Measurements from ENCODE around the gene ADD3. TPM values are rescaled to one million over a fixed set of nuclear protein-coding genes. Genes with fewer than 3 reads are reported as not detected.
"Not testable (repeated sequence)": the region's sequence is repeated elsewhere in the genome, so short reads cannot be mapped to it uniquely, and the experiment has no call there.

The ADD3 gene
- total and polyA plus RNA-seq, 2 donors (not counting 3 experiments of a cell fraction or from before 2014, with no cell fraction given): 14.9 to 55.2 TPM

GRCh38 chr10:110049889-110050591, 42.3 kb downstream of the ADD3 start:
- CTCF ChIA-PET; H3K79me2 ChIP-seq (ENCODE audit: control insufficient read depth, insufficient read depth, low read length); BruUV-seq (replicated peaks); dilution Hi-C loops (cut with MboI; ENCODE audit: extremely low pct_ligation_motif_present, low sequenced_read_pairs); H3K9ac ChIP-seq (replicated peaks; ENCODE audit: extremely low read depth, insufficient read depth, low read length); H4K20me1 ChIP-seq (replicated peaks; ENCODE audit: control insufficient read depth, extremely low read depth, insufficient read depth, low read length); FAIRE-seq; H3K4me1 ChIP-seq (ENCODE audit: control insufficient read depth, extremely low read depth, insufficient read depth, low read length); H3K4me2 ChIP-seq (ENCODE audit: insufficient read depth, low read length); H3K9me3 ChIP-seq (replicated peaks; ENCODE audit: control insufficient read depth, insufficient read depth, low read length); H3K27me3 ChIP-seq (ENCODE audit: control insufficient read depth in 2 of 2, insufficient read depth in 2 of 2, low read length in 2 of 2); H3K36me3 ChIP-seq (ENCODE audit: control insufficient read depth in 2 of 2, extremely low read depth in 1 of 2, insufficient read depth in 2 of 2, low read length in 2 of 2); H3K9me1 ChIP-seq (replicated peaks; ENCODE audit: control insufficient read depth, extremely low read depth, insufficient read depth, low read length); POLR2A ChIA-PET; intact Hi-C loops (cut with micrococcal nuclease); H2AFZ ChIP-seq (ENCODE audit: low read depth, low read length); H3K27ac ChIP-seq (ENCODE audit: insufficient read depth, low read depth, low read length); H3K4me3 ChIP-seq (replicated peaks in 1 of 3; ENCODE audit: insufficient read depth in 1 of 3, low read depth in 1 of 3, low read length in 3 of 3); DNase-seq (ENCODE audit: low read depth, low spot score): not testable (repeated sequence)

- no peak overlapping the region for H3K9ac ChIP-seq (replicated peaks; ENCODE audit: extremely low read depth, insufficient read depth, low read length)
- POLR2A ChIA-PET: no interaction called here
- H3K4me3 ChIP-seq (replicated peaks in 1 of 3; ENCODE audit: insufficient read depth in 1 of 3, low read depth in 1 of 3, low read length in 3 of 3): no peak overlapping the region
- no peaks in the 10 kb centered on the region for H3K79me2 ChIP-seq (ENCODE audit: control insufficient read depth, insufficient read depth, low read length)
- DNase-seq (ENCODE audit: low read depth, low spot score) (no peak), FAIRE-seq (no peak)
- TF ChIP-seq EZH2 (IDR thresholded peaks at IDR 0.05; ENCODE audit: borderline replicate concordance, low read depth, low read length, severe bottlenecking): no peak
- no peak for TF ChIP-seq JUN (IDR thresholded peaks at IDR 0.05; ENCODE audit: borderline replicate concordance, insufficient read depth, insufficient read length, low read depth)
- TF ChIP-seq POLR2A (IDR thresholded peaks at IDR 0.05; ENCODE audit: low read depth, low read length): no peak
- no peak for TF ChIP-seq POLR2AphosphoS5 (IDR thresholded peaks at IDR 0.05; ENCODE audit: insufficient read depth, low read depth, low read length)
- TF ChIP-seq FOS (IDR thresholded peaks at IDR 0.05; ENCODE audit: borderline replicate concordance, insufficient read depth, low read length): no peak
- TF ChIP-seq MYC (IDR thresholded peaks at IDR 0.05; ENCODE audit: low read depth, low read length): no peak
- no peak for TF ChIP-seq MAX (IDR thresholded peaks at IDR 0.05; ENCODE audit: insufficient read depth, insufficient read length)
- TF ChIP-seq CTCF (IDR thresholded peaks at IDR 0.05; ENCODE audit: extremely low read depth in 1 of 2, insufficient read depth in 1 of 2, low read depth in 1 of 2, low read length in 2 of 2): no peak
- no peak for TF ChIP-seq GATA2 (IDR thresholded peaks at IDR 0.05; ENCODE audit: insufficient read depth, insufficient read length, low read depth, low read length)
- CTCF ChIA-PET: interaction anchor here (0.6 kb wide), 1 partner anchor 17 kb away, joined by 3 read pairs; no protein-coding TSS in a partner anchor
- H3K4me2 ChIP-seq (ENCODE audit: insufficient read depth, low read length): no peak overlapping the region
- H3K27me3 ChIP-seq (ENCODE audit: control insufficient read depth in 2 of 2, insufficient read depth in 2 of 2, low read length in 2 of 2): no peaks in the 10 kb centered on the region
- H3K4me1 ChIP-seq (ENCODE audit: control insufficient read depth, extremely low read depth, insufficient read depth, low read length): no peaks in the 10 kb centered on the region
- H3K27ac ChIP-seq (ENCODE audit: insufficient read depth, low read depth, low read length): no peak overlapping the region
- H3K9me3 ChIP-seq (replicated peaks; ENCODE audit: control insufficient read depth, insufficient read depth, low read length): no peaks in the 10 kb centered on the region
- no TSS peak for BruUV-seq (replicated peaks)
- intact Hi-C loops (cut with micrococcal nuclease): no loop called here
- no peaks in the 10 kb centered on the region for H3K36me3 ChIP-seq (ENCODE audit: control insufficient read depth in 2 of 2, extremely low read depth in 1 of 2, insufficient read depth in 2 of 2, low read length in 2 of 2)
- H3K9me1 ChIP-seq (replicated peaks; ENCODE audit: control insufficient read depth, extremely low read depth, insufficient read depth, low read length): no peaks in the 10 kb centered on the region
- dilution Hi-C loops (cut with MboI; ENCODE audit: extremely low pct_ligation_motif_present, low sequenced_read_pairs): no loop called here
- H4K20me1 ChIP-seq (replicated peaks; ENCODE audit: control insufficient read depth, extremely low read depth, insufficient read depth, low read length): no peaks in the 10 kb centered on the region
- H2AFZ ChIP-seq (ENCODE audit: low read depth, low read length): no peak overlapping the region
Observed at GRCh38 chr10:110051487-110051886, 43.7 kb downstream of the ADD3 start.
